H1 (cell line): ENCODE results near the gene RPTOR. TPM values are rescaled to one million over a fixed set of nuclear protein-coding genes. Genes with fewer than 3 reads are reported as not detected.

Experiments
- CEBPB ChIP-seq: IDR thresholded peaks from 2 replicates; pipeline ENCODE4 v1.6.1; 2012; ENCODE audit warnings: low read depth, low read length
- SIRT6 ChIP-seq: IDR thresholded peaks from one replicate; pipeline ENCODE4 v1.7.1; 2012; ENCODE audit warnings: low read length, inconsistent platforms
- SRF ChIP-seq: IDR thresholded peaks from 2 replicates; pipeline ENCODE4 v1.6.1; 2011; ENCODE audit warnings: mild to moderate bottlenecking, low read depth, low read length, moderate library complexity
- TBP ChIP-seq: IDR thresholded peaks from 2 replicates; pipeline ENCODE4 v1.6.1; 2011; ENCODE audit warnings: low read depth, low read length, improper control_type of control experiment
- TCF12 ChIP-seq: IDR thresholded peaks from 2 replicates; pipeline ENCODE4 v1.6.1; 2011; ENCODE audit warnings: low read depth, mild to moderate bottlenecking, low read length
- polyA plus RNA-seq, 7 experiments: library from polyadenylated mRNA; depleted of rRNA in 3 of 7; stranded (reverse) in 5 of 7; unstranded in 2 of 7; fragments of >200 nt in 5 of 7; fragments of 200-250 nt in 2 of 7; gene quantifications; 1 replicate in 5 of 7; 2 replicates in 1 of 7; 4 replicates in 1 of 7; pipeline versions ENCODE4 v1.2.1 to v1.2.3, GENCODE V29; 2011 to 2013; ENCODE audit warnings: missing spikeins in 2 of 7, mixed read lengths in 2 of 7
- total RNA-seq: library from RNA; stranded (reverse); fragmentation: NEBNext Ultra II Directional; extraction: Animal tissue kit (Norgen Biotek cat#: 25700); gene quantifications from 2 replicates; pipeline ENCODE4 v1.2.1, GENCODE V29; 2021

The RPTOR gene
- total and polyA plus RNA-seq, 2 of the 8 experiments (the other 6 are each of a cell fraction or from before 2014, with no cell fraction given): 6.9 to 28.7 TPM

GRCh38 chr17:81010935-81011334 is 466.3 kb downstream of the RPTOR start (continued):
- no peak for TF ChIP-seq SIRT6
- no peak for TF ChIP-seq TCF12
- TF ChIP-seq TBP: no peak
- TF ChIP-seq SRF: no peak
- TF ChIP-seq CEBPB: no peak
